Mucosa of stomach (tissue), 1 donor: ENCODE results near the gene ARPC2.
"Not testable (repeated sequence)": the region's sequence is repeated elsewhere in the genome, so short reads cannot be mapped to it uniquely, and the experiment has no call there.

ENCODE experiments used
- H3K27me3 ChIP-seq: one replicate; pipeline ENCODE4 v1.7.0; 2013; ENCODE audit warnings: mild to moderate bottlenecking, low read length; ENCODE audit not compliant: control insufficient read depth, insufficient read depth
- H3K36me3 ChIP-seq: one replicate; pipeline ENCODE4 v1.7.0; 2013; ENCODE audit warnings: low read length; ENCODE audit not compliant: control insufficient read depth, insufficient read depth
- H3K4me1 ChIP-seq: one replicate; pipeline ENCODE4 v1.7.0; 2013; ENCODE audit warnings: mild to moderate bottlenecking, low read length; ENCODE audit not compliant: control insufficient read depth, insufficient read depth
- H3K4me3 ChIP-seq: one replicate; pipeline ENCODE4 v1.7.0; 2013; ENCODE audit warnings: low read length
- H3K9ac ChIP-seq: one replicate; pipeline ENCODE4 v1.7.0; 2013; ENCODE audit warnings: mild to moderate bottlenecking, low read length, moderate library complexity
- H3K9me3 ChIP-seq: one replicate; pipeline ENCODE4 v1.7.0; 2013; ENCODE audit warnings: mild to moderate bottlenecking, low read length, moderate library complexity; ENCODE audit not compliant: control insufficient read depth
- donor health status: Pancreatic carcinoma.

Gene ARPC2

GRCh38 chr2:218267259-218267658, 50.3 kb downstream of the ARPC2 start:
- Histone ChIP-seq H3K4me3 (no peak overlapping the region), H3K9ac (no peak overlapping the region), H3K9me3 (no peaks in the 10 kb centered on the region), H3K36me3 (peaks cover 18% of the 10 kb centered on the region), H3K4me1 (peaks cover 61% of the 10 kb centered on the region), H3K27me3 (no peaks in the 10 kb centered on the region)

- Histone ChIP-seq H3K4me1 (peaks cover 57% of the 10 kb centered on the region), H3K27me3 (no peaks in the 10 kb centered on the region), H3K9ac (peak within 1 kb of the TSS; percentile 88), H3K36me3 (peaks cover 28% of the 10 kb centered on the region), H3K9me3 (no peaks in the 10 kb centered on the region), H3K4me3 (peak within 1 kb of the TSS; percentile 96)
Observed at GRCh38 chr2:218269900-218270720, 53.1 kb downstream of the ARPC2 start, which contains the start of the genes AAMP and PNKD. AAMP (minus strand) TSS chr2:218270137; CDS start chr2:218270086, 51 bp downstream. PNKD (plus strand) TSS chr2:218270519; CDS start chr2:218270536, 17 bp downstream.

- Histone ChIP-seq H3K9me3 (no peaks in the 10 kb centered on the region), H3K27me3 (no peaks in the 10 kb centered on the region), H3K36me3 (peaks cover 33% of the 10 kb centered on the region), H3K4me1 (peaks cover 53% of the 10 kb centered on the region), H3K4me3 (peak overlapping the region; percentile 96), H3K9ac (peak overlapping the region; percentile 88)
Observed at GRCh38 chr2:218270721-218271486, 53.9 kb downstream of the ARPC2 start.

- Histone ChIP-seq H3K4me1 (peaks cover 48% of the 10 kb centered on the region), H3K36me3 (peaks cover 33% of the 10 kb centered on the region), H3K4me3 (peak overlapping the region; percentile 96), H3K9me3 (no peaks in the 10 kb centered on the region), H3K9ac (peak overlapping the region; percentile 88), H3K27me3 (no peaks in the 10 kb centered on the region)
Observed at GRCh38 chr2:218271487-218271797, 54.5 kb downstream of the ARPC2 start.

GRCh38 chr2:218271865-218272530, 55.0 kb downstream of the ARPC2 start:
- Histone ChIP-seq H3K4me3 (peak overlapping the region; percentile 96), H3K9me3 (no peaks in the 10 kb centered on the region), H3K9ac (peak overlapping the region; percentile 88), H3K27me3 (no peaks in the 10 kb centered on the region), H3K4me1 (peaks cover 50% of the 10 kb centered on the region), H3K36me3 (peaks cover 34% of the 10 kb centered on the region)

- H3K9me3 ChIP-seq = no peaks in the 10 kb centered on the region
- H3K27me3 ChIP-seq = no peaks in the 10 kb centered on the region
- no peak overlapping the region for H3K4me3 ChIP-seq
- H3K4me1 ChIP-seq = peaks cover 55% of the 10 kb centered on the region
- peaks cover 39% of the 10 kb centered on the region for H3K36me3 ChIP-seq
- H3K9ac ChIP-seq = peak overlapping the region; percentile 88
Observed at GRCh38 chr2:218272531-218273212, 55.7 kb downstream of the ARPC2 start.

- peaks cover 55% of the 10 kb centered on the region for H3K4me1 ChIP-seq
- not testable (repeated sequence) for H3K9me3 ChIP-seq, H3K4me3 ChIP-seq, H3K9ac ChIP-seq, H3K27me3 ChIP-seq
- peaks cover 46% of the 10 kb centered on the region for H3K36me3 ChIP-seq
Observed at GRCh38 chr2:218273214-218273907, 56.4 kb downstream of the ARPC2 start.

GRCh38 chr2:218273908-218274249, 56.9 kb downstream of the ARPC2 start:
- no peaks in the 10 kb centered on the region for H3K27me3 ChIP-seq
- H3K4me3 ChIP-seq = no peak overlapping the region
- no peaks in the 10 kb centered on the region for H3K9me3 ChIP-seq
- H3K4me1 ChIP-seq = peaks cover 55% of the 10 kb centered on the region
- peak overlapping the region; percentile 53 for H3K9ac ChIP-seq
- peaks cover 50% of the 10 kb centered on the region for H3K36me3 ChIP-seq

GRCh38 chr2:218274586-218274985, 57.6 kb downstream of the ARPC2 start:
- H3K4me3 ChIP-seq = no peak overlapping the region
- peak overlapping the region; percentile 53 for H3K9ac ChIP-seq
- peaks cover 58% of the 10 kb centered on the region for H3K4me1 ChIP-seq
- H3K9me3 ChIP-seq = no peaks in the 10 kb centered on the region
- peaks cover 57% of the 10 kb centered on the region for H3K36me3 ChIP-seq
- H3K27me3 ChIP-seq = no peaks in the 10 kb centered on the region

GRCh38 chr2:218275371-218276072, 58.5 kb downstream of the ARPC2 start:
- Histone ChIP-seq H3K9me3 (no peaks in the 10 kb centered on the region), H3K9ac (peak overlapping the region; percentile 53), H3K4me1 (peaks cover 61% of the 10 kb centered on the region), H3K4me3 (no peak overlapping the region), H3K27me3 (no peaks in the 10 kb centered on the region), H3K36me3 (peaks cover 67% of the 10 kb centered on the region)
